Measurements from ENCODE around the gene DEPP1.
"Not testable (repeated sequence)": the region's sequence is repeated elsewhere in the genome, so short reads cannot be mapped to it uniquely, and the experiment has no call there.

The DEPP1 gene

GRCh38 chr10:44978570-44979280, at the start of gene DEPP1:
DEPP1 (minus strand) TSS chr10:44978809; CDS start chr10:44978030, 779 bp downstream.
- DNase-seq = no peak

GRCh38 chr10:45023426-45023825, 44.8 kb upstream of the DEPP1 start:
- no peak for DNase-seq

- no peak for DNase-seq
Observed at GRCh38 chr10:45015590-45015989, 37.0 kb upstream of the DEPP1 start.

- not testable (repeated sequence) for DNase-seq
Observed at GRCh38 chr10:45014557-45014956, 35.9 kb upstream of the DEPP1 start.

GRCh38 chr10:45008524-45009161, 30.0 kb upstream of the DEPP1 start:
- DNase-seq = peak in 1 of 2 donors; percentile 75

- no peak for DNase-seq
Observed at GRCh38 chr10:45006276-45007030, 27.8 kb upstream of the DEPP1 start.

- DNase-seq = no peak
Observed at GRCh38 chr10:45005284-45005683, 26.7 kb upstream of the DEPP1 start.

GRCh38 chr10:45004661-45005060, 26.1 kb upstream of the DEPP1 start:
- DNase-seq = no peak

- DNase-seq = no peak
Observed at GRCh38 chr10:45003432-45004000, 24.9 kb upstream of the DEPP1 start.

- peak; percentile 53 to 55 for DNase-seq
Observed at GRCh38 chr10:45001381-45002148, 23.0 kb upstream of the DEPP1 start.

- DNase-seq = peak; percentile 75 to 76
Observed at GRCh38 chr10:45000752-45001380, 22.3 kb upstream of the DEPP1 start, which contains the start of gene ZNF22. ZNF22 (plus strand) TSS chr10:45000923; CDS start chr10:45003369, 2,446 bp downstream.

- no peak for DNase-seq
Observed at GRCh38 chr10:45000138-45000751, 21.6 kb upstream of the DEPP1 start.

GRCh38 chr10:44998146-44998631, 19.6 kb upstream of the DEPP1 start:
- DNase-seq = no peak

- DNase-seq = no peak
Observed at GRCh38 chr10:44997105-44997748, 18.6 kb upstream of the DEPP1 start.

- no peak for DNase-seq
Observed at GRCh38 chr10:44995914-44996669, 17.5 kb upstream of the DEPP1 start.

GRCh38 chr10:44995581-44995913, 16.9 kb upstream of the DEPP1 start:
- DNase-seq = peak in 1 of 2 donors; percentile 10

- no peak for DNase-seq
Observed at GRCh38 chr10:44994752-44995530, 16.3 kb upstream of the DEPP1 start.

- DNase-seq = no peak
Observed at GRCh38 chr10:44993922-44994751, 15.5 kb upstream of the DEPP1 start.

Measured in CD4-positive, alpha-beta T cell treated with Interleukin-4 for 1 hour (primary cell).